Fibroblast of the conjunctiva (primary cell): ENCODE data around the gene GLOD4.
"Not testable (repeated sequence)": the region's sequence is repeated elsewhere in the genome, so short reads cannot be mapped to it uniquely, and the experiment has no call there.

Experiments
- DNase-seq: peaks from one replicate; pipeline ENCODE4 v3.0.0-alpha.2; 2010; ENCODE audit warnings: low read depth

The GLOD4 gene

GRCh38 chr17:781805-782731 is at the start of gene GLOD4, which contains the start of gene MRM3:
Gene GLOD4 (minus strand): TSS chr17:782280. CDS start chr17:782255, 25 bp downstream.
Gene MRM3 (plus strand): TSS chr17:782353. CDS start chr17:782379, 26 bp downstream.
- DNase-seq, result peak; percentile 46

- DNase-seq, result no peak
These were observed 48.9 kb upstream of the GLOD4 start for GRCh38 chr17:830950-831349.

- DNase-seq, result no peak
These were observed 48.3 kb upstream of the GLOD4 start for GRCh38 chr17:830381-830780.

- not testable (repeated sequence) for DNase-seq
These were observed 47.5 kb upstream of the GLOD4 start for GRCh38 chr17:829614-830013.

- DNase-seq, result no peak
These were observed 46.7 kb upstream of the GLOD4 start for GRCh38 chr17:828761-829160.

GRCh38 chr17:826778-827177 is 44.7 kb upstream of the GLOD4 start:
- no peak for DNase-seq

GRCh38 chr17:825216-825615 is 43.1 kb upstream of the GLOD4 start:
- no peak for DNase-seq

- no peak for DNase-seq
These were observed 42.3 kb upstream of the GLOD4 start for GRCh38 chr17:824378-824777.

GRCh38 chr17:823501-823902 is 41.4 kb upstream of the GLOD4 start:
- no peak for DNase-seq

- no peak for DNase-seq
These were observed 37.2 kb upstream of the GLOD4 start for GRCh38 chr17:819251-819650.

GRCh38 chr17:814371-814770 is 32.3 kb upstream of the GLOD4 start:
- no peak for DNase-seq

GRCh38 chr17:812638-813204 is 30.6 kb upstream of the GLOD4 start:
- DNase-seq, result no peak

GRCh38 chr17:811051-811784 is 29.1 kb upstream of the GLOD4 start:
- no peak for DNase-seq

- no peak for DNase-seq
These were observed 25.6 kb upstream of the GLOD4 start for GRCh38 chr17:807523-808294.

- DNase-seq, result no peak
These were observed 24.9 kb upstream of the GLOD4 start for GRCh38 chr17:806781-807522.

- DNase-seq, result no peak
These were observed 24.3 kb upstream of the GLOD4 start for GRCh38 chr17:806346-806745.

- DNase-seq, result not testable (repeated sequence)
These were observed 23.8 kb upstream of the GLOD4 start for GRCh38 chr17:805886-806285.

- DNase-seq, result no peak
These were observed 22.7 kb upstream of the GLOD4 start for GRCh38 chr17:804541-805435.

GRCh38 chr17:802901-803881 is 21.1 kb upstream of the GLOD4 start:
- DNase-seq, result no peak
